Myocyte (in vitro differentiated cells): ENCODE measurements around the gene MPHOSPH9. TPM values are rescaled to one million over a fixed set of nuclear protein-coding genes. Genes with fewer than 3 reads are reported as not detected.

ENCODE experiments used
- DNase-seq: peaks from one replicate; pipeline ENCODE4 v3.0.0-alpha.2; 2012; ENCODE audit warnings: low read depth
- total RNA-seq: library from RNA; depleted of rRNA; stranded (reverse); fragments of >200 nt; gene quantifications from 2 replicates; pipeline ENCODE4 v1.2.3, GENCODE V29; 2014

MPHOSPH9 gene
- total RNA-seq, 1 donor from 2014 or later = 54.4 TPM

DNA sequence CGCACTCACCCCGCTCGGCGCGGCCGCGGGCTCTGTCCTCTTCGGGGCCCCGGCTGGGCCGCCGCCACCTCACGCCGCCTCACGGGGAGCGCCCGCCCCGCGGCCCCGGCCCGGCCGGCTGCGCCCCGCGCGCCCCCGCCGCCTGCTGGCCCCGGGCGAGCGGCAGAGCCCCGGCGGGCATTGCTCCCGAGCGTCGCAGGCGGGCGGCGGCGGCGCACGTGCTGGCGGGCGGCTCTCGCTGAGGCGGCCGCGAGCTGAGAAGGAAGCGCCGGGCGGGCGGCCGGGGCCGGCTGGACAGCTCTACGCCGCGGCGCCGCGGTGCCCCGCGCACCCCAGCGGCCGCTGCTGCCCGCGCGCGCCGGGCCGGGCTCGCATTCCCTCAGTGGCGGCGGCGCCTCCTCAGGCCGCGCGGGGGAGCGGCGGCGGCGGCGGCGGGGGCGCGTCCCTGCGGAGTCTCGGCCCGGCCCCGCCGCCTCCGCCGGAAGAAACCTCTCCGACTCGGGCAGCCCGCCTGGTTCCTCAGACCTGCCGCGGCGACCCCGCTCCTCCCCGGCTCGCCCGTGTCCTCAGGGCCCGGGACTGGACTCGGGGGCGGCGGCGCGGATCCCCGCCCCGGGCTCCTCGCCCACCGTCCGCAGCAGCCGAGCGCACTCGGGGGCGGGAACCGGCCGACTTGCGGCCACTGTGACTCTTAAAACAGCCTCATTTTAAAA, 82.0 kb downstream of the MPHOSPH9 start, which contains the start of gene PITPNM2:
PITPNM2 (minus strand) TSS at position 347 of the 713 bp plus-strand sequence. CDS start 116,500 bp downstream, outside the sequence.
- DNase-seq = peak; percentile 73

DNA sequence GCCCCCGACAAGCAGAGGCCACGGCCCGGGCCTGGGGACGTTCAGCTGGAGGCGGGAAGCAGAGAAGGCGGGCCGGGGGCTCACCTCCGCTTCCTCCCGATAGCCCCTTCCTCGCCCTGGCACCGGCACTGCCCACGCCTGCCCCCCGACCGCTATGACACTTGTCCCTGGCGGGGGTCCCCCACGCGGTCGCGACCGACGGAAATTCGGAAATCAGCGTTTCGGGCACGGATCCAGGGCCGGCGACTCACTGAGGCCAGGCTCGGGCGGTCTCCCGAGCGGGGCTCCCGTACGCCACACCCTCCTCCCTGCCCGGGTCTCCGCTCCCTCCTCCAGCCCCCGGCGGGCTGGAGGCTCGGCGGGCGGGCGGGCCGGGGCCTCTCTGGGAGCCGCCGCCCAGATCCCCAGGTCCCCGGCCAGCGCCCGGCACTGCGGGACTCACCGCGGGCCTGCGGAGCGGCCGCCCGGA, 82.6 kb downstream of the MPHOSPH9 start:
- DNase-seq = peak; percentile 37

DNA sequence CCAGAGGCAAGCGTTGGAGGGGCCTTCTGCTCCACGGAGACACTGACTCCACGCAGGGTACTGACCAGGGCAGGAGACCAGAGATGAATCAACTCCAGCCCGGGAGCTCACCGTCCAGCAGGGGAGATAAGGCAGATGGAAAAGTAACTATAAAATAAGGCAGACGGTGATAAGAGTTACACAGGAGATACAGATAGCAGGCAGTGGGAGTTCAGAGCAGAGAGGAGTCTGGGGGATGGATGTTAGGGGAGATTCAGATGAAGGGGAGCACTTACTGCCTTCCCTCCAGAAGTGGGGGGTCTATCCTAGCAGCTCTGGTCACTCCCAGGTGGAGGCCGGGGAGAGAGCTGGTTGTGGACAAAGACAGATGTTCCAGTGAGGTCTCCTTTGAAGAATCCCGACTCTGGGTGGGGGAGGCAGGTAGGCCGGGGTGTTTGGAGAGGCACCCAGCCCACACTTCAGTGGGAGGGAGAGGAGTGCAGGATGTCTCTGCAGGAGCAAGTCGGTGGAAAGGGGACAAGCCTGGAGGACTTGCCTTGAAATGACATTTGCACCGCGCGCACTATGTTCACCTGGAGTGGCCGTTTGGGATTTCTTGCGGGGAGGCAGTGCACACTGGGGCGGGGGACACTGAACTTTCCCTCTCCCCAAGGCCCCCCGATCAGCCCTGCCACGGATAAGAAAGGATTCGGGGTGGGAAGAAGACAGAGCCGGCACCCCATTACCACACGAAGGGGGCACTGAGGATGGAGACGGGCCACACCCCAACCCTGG, 83.3 kb downstream of the MPHOSPH9 start:
- DNase-seq = no peak

DNA sequence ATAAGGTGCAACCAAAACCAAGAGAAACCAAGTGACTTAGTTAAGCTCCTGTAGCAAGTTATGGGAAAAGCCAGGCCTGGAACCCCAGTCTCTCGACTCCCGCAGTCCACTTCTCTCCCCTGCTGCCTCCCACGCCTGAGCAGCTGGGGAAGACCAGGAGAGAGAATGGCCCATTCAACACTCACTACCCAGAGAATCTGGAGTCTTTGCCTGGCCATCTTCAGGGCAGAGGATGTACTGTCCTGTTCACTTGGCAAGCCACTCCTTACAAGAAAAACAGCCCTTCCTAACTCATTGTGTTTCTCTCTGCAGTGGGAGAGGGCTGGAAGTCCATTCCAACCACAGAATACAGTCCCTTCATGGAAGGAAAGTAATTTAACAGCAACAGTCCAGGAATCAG, 83.9 kb downstream of the MPHOSPH9 start:
- no peak for DNase-seq

DNA sequence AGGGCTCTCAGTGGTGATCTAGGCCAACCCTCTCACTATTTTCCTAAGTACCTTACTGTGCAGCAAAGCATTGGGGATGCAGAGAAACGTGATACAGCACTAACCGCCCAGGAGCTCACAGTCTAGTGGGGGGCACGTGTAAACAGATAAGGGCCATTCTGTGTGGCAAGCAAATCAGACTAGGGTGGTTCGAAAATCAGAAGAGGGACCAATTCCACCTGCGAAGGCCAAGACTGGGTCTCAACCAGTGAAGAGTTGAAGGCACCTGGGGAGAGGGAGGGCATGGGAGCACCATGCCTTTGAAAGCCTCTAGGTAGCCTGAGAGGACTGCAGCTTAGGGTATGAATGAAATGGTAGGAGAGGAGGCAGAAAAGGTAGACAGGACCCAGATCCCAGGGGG, 84.3 kb downstream of the MPHOSPH9 start:
- DNase-seq = no peak

DNA sequence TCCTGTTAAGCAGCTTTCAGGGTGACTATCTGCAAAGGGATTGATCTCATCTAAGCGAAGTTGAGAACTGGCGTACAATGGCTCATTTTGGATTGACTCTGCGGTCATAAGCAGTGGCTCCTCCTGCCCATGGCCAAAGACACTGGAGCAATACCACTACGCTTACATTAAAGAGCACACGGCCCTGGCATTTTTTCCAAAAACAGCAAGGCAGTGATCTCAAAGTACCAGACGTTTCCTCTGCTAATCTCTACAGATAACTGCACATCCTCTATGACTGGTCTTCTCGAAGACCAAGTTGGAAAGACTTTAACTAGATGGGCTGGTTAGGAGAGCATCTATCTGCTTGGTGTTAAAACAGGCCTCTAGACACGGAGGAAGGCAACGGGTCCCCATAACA, 84.7 kb downstream of the MPHOSPH9 start:
- DNase-seq = no peak

DNA sequence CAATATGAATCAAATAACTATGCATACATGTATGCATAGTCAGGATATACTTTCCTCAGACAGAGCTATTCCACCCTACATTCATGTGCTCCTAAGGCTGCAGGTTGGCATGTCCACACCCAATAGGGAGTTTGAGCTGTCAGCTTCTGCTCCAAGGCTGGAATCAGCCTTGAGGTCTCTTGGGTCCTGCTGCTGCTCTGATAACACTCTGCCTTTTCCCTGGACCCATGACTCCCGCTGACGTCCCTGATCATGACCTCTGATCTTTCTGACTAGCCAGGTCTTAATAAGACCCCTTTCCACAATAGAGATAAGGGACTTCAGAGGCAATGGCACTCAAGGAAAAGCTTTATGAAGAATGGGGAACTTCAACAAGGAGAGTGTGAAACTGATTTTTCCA, 87.7 kb downstream of the MPHOSPH9 start:
- DNase-seq = no peak

DNA sequence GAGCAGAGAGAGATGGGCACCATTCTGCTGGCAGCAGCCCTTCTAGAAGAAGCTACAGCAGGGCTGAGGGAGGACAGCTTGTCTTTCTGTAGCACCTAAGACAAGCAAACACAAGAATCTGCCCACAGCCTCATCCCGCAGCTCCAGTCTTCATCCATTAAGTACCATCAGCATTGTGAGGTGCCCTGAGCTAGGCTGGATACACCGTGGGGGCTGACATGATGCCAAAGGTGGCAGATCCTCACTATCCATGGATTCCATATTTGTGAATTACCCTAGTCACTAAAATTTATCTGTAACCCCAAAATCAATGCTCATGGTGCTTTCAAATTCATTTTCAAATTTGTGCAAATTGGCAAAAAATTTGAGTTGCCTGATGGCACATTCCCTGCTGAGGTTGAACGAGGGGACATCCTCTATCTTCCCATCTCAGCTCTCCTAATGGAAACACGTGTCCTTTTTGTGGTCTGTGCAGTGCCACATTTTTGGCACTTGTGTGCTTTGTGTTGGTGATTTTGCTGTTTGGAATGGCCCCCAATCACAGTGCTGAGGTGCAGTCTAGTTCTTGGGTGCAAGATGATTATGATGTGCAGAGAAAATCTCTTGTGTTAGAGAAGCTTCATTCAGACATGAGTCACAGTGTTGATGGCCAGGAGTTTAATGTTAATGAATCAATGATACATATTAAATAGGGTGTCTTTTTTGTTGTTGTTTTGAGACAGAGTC, 89.0 kb downstream of the MPHOSPH9 start:
- no peak for DNase-seq

DNA sequence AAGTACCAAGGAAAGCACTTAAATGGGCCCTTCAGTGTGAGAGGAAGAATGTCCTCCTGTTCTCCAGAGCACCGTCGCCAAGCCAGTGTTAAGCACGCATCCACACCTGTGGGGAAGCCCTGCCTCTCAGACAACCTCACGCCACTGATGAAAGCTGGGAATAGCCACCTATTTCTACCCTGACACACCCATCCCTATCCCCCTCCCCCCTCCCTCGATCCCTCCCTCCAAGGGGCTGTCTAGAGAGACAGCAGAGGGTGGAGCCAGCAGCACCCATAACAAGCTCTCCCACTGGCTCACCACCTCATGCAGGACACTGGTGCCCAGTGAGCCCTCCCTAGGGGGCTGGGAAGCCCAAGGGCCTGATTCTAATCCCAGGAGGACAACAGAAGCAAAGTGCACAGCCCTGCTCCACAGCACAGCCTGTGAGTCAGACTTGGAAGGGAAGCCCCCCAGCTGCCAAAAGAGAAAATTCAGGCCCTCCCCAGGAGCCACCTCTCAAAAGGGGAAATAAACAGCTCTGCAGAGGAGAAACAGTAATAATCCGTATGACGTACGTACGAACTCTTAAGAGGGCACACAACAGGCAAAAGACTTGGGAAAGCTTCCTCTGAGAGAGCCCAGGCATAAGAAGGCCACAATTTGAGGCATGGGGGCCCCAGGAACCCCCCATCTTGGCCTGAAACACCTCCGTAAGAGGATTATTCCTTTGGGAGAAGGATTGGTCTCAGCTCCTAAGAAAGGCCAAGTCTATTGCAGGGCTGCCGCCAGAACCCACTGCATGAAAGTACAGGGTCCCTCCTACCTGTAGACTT, 89.8 kb downstream of the MPHOSPH9 start:
- no peak for DNase-seq

DNA sequence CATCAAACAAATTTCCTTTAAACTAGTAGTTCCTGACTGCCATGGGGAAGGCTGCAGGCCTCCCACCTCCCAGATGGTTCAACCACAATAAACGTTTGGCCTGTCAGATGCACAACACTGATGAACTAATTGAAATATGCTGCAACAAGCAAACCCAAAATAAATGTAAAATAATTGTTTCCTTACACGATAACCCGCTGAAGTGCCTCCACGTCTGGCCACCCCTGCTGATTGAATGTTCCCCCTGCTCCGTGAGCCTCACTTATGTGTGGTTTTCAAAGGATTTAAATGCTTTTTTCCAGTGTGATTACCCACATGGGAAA, 90.5 kb downstream of the MPHOSPH9 start:
- no peak for DNase-seq

DNA sequence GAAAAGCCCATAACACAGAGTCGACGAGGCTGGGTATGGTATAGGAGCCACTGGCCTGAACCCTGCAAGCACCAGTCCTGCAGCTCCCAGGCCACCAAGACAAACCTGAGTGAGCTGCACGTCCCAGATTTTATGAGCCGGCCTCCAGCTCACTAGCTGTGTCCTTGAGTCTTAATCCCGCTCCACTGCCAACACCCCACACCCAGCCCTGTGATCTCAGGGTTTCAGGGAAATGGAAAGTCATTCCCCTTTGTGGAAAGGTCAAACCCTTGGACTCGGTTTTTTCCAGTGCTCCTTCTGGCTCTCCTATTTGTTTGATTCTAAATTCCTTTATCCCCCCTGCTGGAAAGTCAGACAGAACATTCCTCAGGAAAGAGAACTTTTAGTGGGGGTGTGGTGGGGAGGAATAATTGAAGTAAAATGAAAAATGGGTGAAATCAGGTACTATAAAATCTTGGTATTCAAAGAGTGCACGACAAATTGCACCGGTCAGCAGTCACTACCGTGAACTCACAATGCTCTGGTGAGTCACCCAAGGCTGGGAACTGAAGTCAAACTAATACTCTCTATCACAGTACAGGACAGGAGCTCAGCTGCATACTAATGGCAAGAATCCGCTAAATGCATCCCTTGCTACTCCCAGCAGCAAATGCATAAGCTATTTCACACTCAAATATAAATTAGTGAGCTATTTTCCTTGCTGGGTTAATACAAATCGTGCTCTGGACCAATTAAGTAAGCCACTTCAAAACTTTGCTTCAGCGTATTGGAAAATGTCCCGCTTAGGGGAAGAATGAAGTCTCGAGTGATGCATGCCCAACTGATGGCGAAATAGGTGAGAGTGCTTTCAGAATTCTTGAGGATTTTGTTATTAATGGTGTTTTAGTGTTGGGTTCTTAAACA, 91.1 kb downstream of the MPHOSPH9 start:
- peak; percentile 55 for DNase-seq

DNA sequence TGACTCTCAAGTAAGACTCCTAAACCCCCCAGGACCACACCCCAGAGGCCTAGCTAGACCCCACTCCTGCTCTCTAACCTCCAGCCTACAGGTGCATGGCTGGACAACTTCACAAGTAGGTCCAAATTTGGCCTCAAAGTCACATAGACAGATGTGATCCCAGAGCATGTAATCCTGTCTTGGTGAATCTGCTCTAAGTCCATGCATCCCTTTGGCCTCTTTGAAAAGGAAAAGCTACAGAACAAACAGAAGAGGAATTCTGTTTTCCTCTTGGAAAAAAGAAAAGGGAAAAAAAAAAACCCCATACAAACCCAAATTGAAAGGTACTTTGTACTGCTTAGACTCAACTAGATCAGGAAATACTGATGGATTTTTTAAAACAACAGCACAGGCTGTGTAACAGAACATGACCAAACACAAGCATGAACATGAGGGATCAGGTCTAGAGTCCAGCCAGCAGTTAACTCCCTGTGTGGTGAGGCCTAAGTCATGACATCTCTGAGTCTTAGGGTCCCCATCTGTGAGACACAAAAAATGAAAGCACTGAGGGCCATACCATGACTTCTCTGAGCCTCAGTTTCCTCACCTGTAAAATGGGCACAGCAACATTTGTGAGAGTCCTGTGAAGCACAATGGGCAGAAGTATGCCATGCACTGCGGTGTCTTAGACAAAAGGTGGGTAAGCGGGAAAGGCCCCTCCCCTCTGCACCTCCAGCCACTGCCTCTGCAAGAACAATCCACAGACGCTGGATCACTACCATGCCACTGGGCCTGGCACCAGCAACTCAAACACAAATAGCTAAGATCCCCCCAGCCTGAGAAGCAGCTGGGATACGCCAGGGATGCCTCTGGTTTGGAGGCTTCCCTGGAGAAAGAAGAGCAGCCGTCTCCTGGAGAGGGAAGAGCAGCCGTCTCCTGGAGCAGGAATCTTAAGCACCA, 92.0 kb downstream of the MPHOSPH9 start:
- no peak for DNase-seq

DNA sequence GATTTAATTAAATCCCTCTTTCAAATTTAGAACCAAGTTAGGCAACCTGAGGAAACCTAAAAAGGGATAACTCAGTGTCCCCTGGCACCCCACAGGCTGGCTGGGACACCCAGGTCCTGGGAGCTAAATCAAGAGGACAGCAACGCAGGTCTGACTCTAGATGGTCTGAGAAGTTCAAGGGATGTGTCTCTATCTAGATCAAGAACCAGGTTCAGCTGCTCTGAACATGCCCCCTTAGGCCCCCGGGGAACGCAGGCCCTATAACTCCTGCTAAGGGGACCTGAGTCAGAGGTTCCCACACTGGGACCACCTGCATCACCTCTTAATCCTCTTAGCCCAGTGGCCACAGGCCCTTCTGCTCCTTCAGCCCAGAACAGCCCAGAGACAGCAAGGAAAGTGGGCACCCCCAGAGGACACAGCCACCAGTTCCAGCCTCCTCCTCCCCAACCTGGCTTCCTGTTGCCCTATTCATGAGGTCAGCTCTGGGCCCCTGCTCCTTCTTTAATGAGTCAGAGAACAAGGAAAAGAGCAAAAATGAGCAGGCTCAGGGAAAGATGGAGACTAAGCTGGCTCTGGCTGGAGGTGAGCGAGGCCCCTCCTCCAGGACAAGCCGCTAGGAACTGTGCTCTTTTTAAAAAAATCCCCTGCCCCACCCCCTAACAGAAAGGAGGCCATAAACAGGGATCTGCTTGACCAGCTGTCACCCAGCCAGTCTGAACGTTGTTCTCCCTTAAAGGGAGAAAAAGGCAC, 92.8 kb downstream of the MPHOSPH9 start:
- peak; percentile 36 for DNase-seq

DNA sequence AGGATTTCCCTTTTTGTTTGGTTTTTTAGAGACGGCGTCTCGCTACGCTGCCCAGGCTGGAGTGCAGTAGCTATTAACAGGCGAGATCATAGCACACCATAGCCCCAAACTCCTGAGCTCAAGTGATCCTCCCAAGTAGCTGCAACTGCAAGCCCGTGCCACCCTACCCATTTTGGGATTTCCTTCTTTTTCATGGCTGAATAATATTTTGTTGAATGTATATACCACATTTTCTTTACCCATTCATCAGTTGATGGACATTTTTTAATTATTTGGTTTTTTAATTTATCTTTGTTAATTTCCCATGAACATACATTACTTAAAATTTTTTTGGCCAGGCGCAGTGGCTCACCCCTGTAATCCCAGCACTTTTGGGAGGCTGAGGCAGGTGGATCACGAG, 97.3 kb downstream of the MPHOSPH9 start:
- DNase-seq = no peak

DNA sequence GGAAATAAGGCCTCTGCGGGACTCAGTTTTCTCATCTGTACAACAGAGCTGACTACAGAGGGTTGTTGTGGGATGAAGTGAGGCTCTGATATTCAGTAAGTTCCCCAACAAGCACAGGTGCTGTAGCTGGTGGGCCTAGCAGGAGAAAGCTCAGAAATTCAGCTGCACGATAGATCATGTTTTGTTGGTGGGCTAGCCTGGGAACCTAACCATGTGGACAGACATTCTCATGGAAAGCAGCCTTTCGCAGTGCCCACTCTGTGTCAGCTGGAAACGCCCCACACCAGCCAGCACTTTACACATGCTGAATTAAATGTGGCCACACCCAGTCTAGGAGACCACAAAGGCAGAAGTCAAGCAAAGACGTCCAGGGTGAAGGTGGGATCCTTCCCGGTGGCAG, 98.1 kb downstream of the MPHOSPH9 start:
- DNase-seq = no peak

DNA sequence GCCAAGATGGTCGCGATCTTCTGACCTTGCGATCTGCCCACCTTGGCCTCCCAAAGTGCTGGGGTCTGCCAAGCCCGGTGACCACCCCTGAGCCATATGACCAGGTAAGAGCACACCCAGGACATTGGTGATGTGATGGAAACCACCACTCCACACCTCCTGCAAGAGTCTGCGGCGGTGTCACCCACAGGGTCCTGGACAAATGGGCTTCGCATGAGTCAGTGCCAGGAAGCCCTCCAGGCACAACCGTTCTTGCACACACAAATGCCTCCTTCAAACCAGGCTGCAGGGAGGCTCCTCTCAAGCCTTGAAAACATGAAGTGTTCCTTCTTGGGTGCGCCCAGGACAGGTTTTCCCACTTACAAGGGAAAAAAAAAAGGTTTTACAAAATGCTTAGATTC, 98.7 kb downstream of the MPHOSPH9 start:
- no peak for DNase-seq

DNA sequence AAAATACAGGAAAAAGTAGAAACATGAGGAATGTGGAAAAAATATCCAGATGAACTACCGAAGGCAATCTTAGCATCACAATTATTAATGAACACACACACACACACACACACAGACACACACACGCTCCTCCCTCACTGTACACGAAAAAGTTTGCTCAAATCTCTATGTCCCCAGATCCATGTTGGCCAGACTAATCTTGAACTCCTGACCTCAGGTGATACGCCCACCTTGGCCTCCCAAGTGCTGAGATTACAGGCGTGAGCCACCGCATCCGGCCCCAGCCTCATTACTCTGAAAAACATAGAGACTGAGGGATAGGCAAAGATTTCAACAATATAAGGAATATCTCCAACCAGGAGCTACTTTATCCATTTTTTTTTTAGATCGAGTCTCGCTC, 99.2 kb downstream of the MPHOSPH9 start:
- no peak for DNase-seq

DNA sequence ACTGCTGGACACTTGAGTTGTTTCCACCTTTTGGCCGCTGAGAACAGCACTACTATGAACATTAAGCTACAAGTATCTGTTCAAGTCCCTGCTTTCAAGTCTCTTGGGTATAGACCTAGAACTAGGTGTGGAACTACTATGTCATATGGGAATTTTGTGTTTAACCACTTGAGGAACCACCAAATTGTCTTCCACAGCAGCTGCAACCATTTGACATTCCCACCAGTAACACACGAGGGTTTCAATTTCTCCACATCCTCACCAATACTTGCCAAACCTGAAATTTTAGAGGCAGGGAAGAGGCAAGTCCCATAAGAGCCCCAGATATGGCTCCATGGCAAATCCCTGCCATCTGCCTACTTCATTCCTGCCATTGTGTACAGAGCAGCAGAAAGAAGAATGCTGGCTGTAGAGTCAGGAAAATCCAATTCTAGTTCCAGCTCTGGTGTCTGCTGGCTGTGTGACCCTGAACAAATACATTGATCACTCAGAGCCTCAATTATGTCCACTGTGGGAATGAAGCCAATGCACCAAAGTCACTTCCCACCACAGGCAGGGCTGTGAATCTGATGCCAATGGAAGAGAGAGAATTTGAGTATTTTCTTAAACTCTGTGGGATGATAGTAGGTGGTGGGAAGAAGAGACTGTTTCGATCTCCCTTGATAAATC, 99.9 kb downstream of the MPHOSPH9 start:
- DNase-seq = peak; percentile 87
